Right cardiac atrium (tissue), 5 donors: ENCODE data around the gene MYCBPAP. TPM values are rescaled to one million over a fixed set of nuclear protein-coding genes. Genes with fewer than 3 reads are reported as not detected.

ENCODE experiments used
- ATAC-seq, 2 donors: fragments of 200-7000 bp; cut with Tn5 transposase; one replicate each; pipeline versions ENCODE4 v1.8.0 to v1.9.1; 2020; ENCODE audit warnings: moderate library complexity in 2 of 2, mild to moderate bottlenecking in 1 of 2
- DNase-seq, 3 donors: peaks; one replicate each; pipeline ENCODE4 v3.0.0-alpha.2; 2020
- H3K27ac ChIP-seq: one replicate; pipeline ENCODE4 v1.5.1; 2013; ENCODE audit warnings: mild to moderate bottlenecking, low read length, control low read depth, moderate library complexity
- H3K27me3 ChIP-seq: one replicate; pipeline ENCODE4 v1.6.1; 2013; ENCODE audit not compliant: control insufficient read depth, insufficient read depth
- H3K4me1 ChIP-seq: one replicate; pipeline ENCODE4 v1.6.1; 2013; ENCODE audit warnings: low read length; ENCODE audit not compliant: control insufficient read depth, insufficient read depth
- H3K4me3 ChIP-seq: one replicate; pipeline ENCODE4 v1.5.1; 2013; ENCODE audit warnings: low read length, control low read depth
- H3K9me3 ChIP-seq: one replicate; pipeline ENCODE4 v1.6.1; 2013; ENCODE audit warnings: low read length; ENCODE audit not compliant: control insufficient read depth
- WGBS: extraction: QIAGEN DNeasy Blood & Tissue Kit; methylation state at CpG from one replicate; pipeline ENCODE4 v1.1.7; 2013; 5-methylcytosine and 5-hydroxymethylcytosine counted together
- intact Hi-C, 4 donors: fragments of 100-400 bp; cut with DNase I; formaldehyde crosslinking; loops; one replicate each; pipeline versions ENCODE4 v1.11.0 to v1.14.0; 2022 to 2023
- polyA plus RNA-seq: library from polyadenylated mRNA; stranded (reverse); fragments of 200-250 nt; gene quantifications from one replicate; pipeline ENCODE4 v1.2.3, GENCODE V29; 2013
- total RNA-seq, 4 donors: library from RNA; stranded (reverse); fragmentation: NEBNext Ultra II Directional; extraction: Animal tissue kit (Norgen Biotek cat#: 25700); gene quantifications; one replicate each; pipeline ENCODE4 v1.2.1, GENCODE V29; 2021
- donor health status: healthy with polysubstance abuse.
- donor health status: DM: no; HTN: yes; CAD: no.
- donor health status: DM: no; HTN: no; CAD: no.
- donor health status: DM: no; HTN: yes; CAD: no; lungs with severe emphysema.
- donor health status: DM: yes; HTN: yes; CAD: no.

MYCBPAP gene
- total and polyA plus RNA-seq, 5 donors, result 0.57 to 1.9 (median 0.88) TPM

GRCh38 chr17:50558941-50559614, 50.8 kb downstream of the MYCBPAP start:
- 2% methylated on average over 55 of the region's 55 CpGs for WGBS
- no peak for ATAC-seq
- peaks cover 4% of the 10 kb centered on the region for H3K4me1 ChIP-seq
- no peak overlapping the region for H3K27ac ChIP-seq
- no peak overlapping the region for H3K4me3 ChIP-seq
- intact Hi-C loops, result loop anchor here in 1 of 4 donors (5.0 kb wide), 1 partner anchor 58 kb away; no protein-coding TSS in a partner anchor
- peak in 2 of 3 donors; percentile 30 to 70 for DNase-seq
- H3K27me3 ChIP-seq, result no peaks in the 10 kb centered on the region
- H3K9me3 ChIP-seq, result no peaks in the 10 kb centered on the region

- ATAC-seq (peak; percentile 29 to 57), DNase-seq (peak in 2 of 3 donors; percentile 78 to 86)
- H3K27ac ChIP-seq, result no peak overlapping the region
- WGBS, result 3% methylated on average over 27 of the region's 27 CpGs
- H3K4me1 ChIP-seq, result peaks cover 4% of the 10 kb centered on the region
- H3K9me3 ChIP-seq, result no peaks in the 10 kb centered on the region
- no peaks in the 10 kb centered on the region for H3K27me3 ChIP-seq
- H3K4me3 ChIP-seq, result peak overlapping the region; percentile 61
- intact Hi-C loops, result loop anchor here in 2 of 4 donors (5.0 kb wide), 2 partner anchors 38 to 58 kb away; no protein-coding TSS in a partner anchor
These were observed 51.5 kb downstream of the MYCBPAP start for GRCh38 chr17:50559674-50560184.

GRCh38 chr17:50560185-50560824, 52.1 kb downstream of the MYCBPAP start, which contains the start of gene CACNA1G:
TSS of gene CACNA1G (plus strand) at chr17:50560715. CDS start at chr17:50561460, 745 bp downstream.
- intact Hi-C loops, result loop anchor here in 1 of 4 donors (5.0 kb wide), 1 partner anchor 37 kb away; no protein-coding TSS in a partner anchor
- under 1% methylated on average over 56 of the region's 56 CpGs for WGBS
- Histone ChIP-seq H3K27ac (no peak within 1 kb of the TSS), H3K4me3 (peak within 1 kb of the TSS; percentile 61), H3K27me3 (no peaks in the 10 kb centered on the region), H3K9me3 (no peaks in the 10 kb centered on the region), H3K4me1 (peaks cover 4% of the 10 kb centered on the region)
- peak; percentile 92 to 97 (median 96) for DNase-seq
- peak; percentile 90 to 91 for ATAC-seq

- ATAC-seq, result no peak
- Histone ChIP-seq H3K9me3 (no peaks in the 10 kb centered on the region), H3K27me3 (no peaks in the 10 kb centered on the region), H3K27ac (no peak overlapping the region), H3K4me1 (peaks cover 4% of the 10 kb centered on the region), H3K4me3 (peak overlapping the region; percentile 61)
- intact Hi-C loops, result loop anchor here in 1 of 4 donors (5.0 kb wide), 1 partner anchor 36 kb away; no protein-coding TSS in a partner anchor
- DNase-seq, result peak in 2 of 3 donors; percentile 20 to 64
- WGBS, result 1% methylated on average over 83 of the region's 88 CpGs
These were observed 52.9 kb downstream of the MYCBPAP start for GRCh38 chr17:50560931-50561745.

GRCh38 chr17:50561746-50562141, 53.5 kb downstream of the MYCBPAP start:
- no peaks in the 10 kb centered on the region for H3K27me3 ChIP-seq
- ATAC-seq, result no peak
- H3K9me3 ChIP-seq, result no peaks in the 10 kb centered on the region
- H3K4me3 ChIP-seq, result peak overlapping the region; percentile 61
- WGBS, result 2% methylated on average over 27 of the region's 27 CpGs
- H3K4me1 ChIP-seq, result peaks cover 4% of the 10 kb centered on the region
- intact Hi-C loops, result loop anchor here in 1 of 4 donors (5.0 kb wide), 1 partner anchor 36 kb away; no protein-coding TSS in a partner anchor
- no peak overlapping the region for H3K27ac ChIP-seq
- no peak for DNase-seq

GRCh38 chr17:50562242-50563091, 54.2 kb downstream of the MYCBPAP start:
- H3K4me1 ChIP-seq, result peaks cover 4% of the 10 kb centered on the region
- H3K9me3 ChIP-seq, result no peaks in the 10 kb centered on the region
- DNase-seq, result no peak
- no peaks in the 10 kb centered on the region for H3K27me3 ChIP-seq
- WGBS, result 29% methylated on average over 22 of the region's 22 CpGs
- no peak for ATAC-seq
- no peak overlapping the region for H3K27ac ChIP-seq
- intact Hi-C loops, result loop anchor here in 1 of 4 donors (5.0 kb wide), 1 partner anchor 35 kb away; no protein-coding TSS in a partner anchor
- H3K4me3 ChIP-seq, result no peak overlapping the region

DNA sequence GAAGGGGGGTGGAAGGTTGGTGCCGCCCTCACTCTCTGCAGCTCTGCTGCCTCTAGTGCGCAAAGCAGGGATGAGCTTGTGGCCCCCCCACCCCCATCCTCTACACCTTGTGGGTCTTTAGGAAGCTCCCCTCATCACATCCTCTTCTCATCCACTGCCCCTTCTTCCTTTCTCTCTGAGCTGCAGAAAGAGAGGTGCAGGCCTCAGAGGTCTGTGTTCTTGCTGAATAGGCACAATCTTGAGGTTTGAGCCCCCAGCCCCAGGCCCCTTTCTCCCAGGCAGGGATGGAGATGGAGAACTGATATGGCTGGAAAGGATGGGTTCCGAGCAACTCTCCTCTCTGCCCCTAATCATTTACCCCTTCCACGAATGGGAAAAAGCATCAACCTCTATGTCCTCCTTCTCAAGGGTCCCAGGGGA, 54.9 kb downstream of the MYCBPAP start:
- 70% methylated on average over 4 of the region's 4 CpGs for WGBS
- Histone ChIP-seq H3K27me3 (no peaks in the 10 kb centered on the region), H3K4me1 (peaks cover 4% of the 10 kb centered on the region), H3K27ac (no peak overlapping the region), H3K4me3 (no peak overlapping the region), H3K9me3 (no peaks in the 10 kb centered on the region)
- intact Hi-C loops, result loop anchor here in 1 of 4 donors (5.0 kb wide), 1 partner anchor 34 kb away; no protein-coding TSS in a partner anchor
- DNase-seq (no peak), ATAC-seq (no peak)

DNA sequence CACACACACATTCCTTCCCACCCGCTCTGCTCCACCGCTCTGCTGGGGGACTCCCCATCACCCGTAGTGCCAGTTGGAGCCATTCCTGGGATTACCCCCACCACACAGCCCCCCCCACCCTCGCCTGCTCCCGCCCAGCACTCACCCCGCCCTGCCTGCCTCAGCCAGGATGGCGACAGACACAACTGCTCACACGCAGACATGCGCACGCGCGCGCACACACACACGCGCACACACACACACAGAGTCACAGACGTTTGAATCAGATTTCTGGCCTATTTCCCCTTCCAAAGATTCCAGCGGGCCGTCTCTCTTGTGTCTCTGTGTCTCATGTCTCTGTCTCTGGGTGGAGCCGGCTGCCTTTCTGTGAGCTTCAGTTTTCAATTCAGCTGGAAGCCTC, 56.7 kb downstream of the MYCBPAP start:
- 14% methylated on average over 19 of the region's 19 CpGs for WGBS
- intact Hi-C loops, result loop anchor here in 1 of 4 donors (5.0 kb wide), 1 partner anchor 32 kb away; no protein-coding TSS in a partner anchor
- no peaks in the 10 kb centered on the region for H3K9me3 ChIP-seq
- H3K27me3 ChIP-seq, result no peaks in the 10 kb centered on the region
- H3K27ac ChIP-seq, result peak overlapping the region; percentile 15
- peak; percentile 62 to 67 for ATAC-seq
- no peak overlapping the region for H3K4me3 ChIP-seq
- peaks cover 4% of the 10 kb centered on the region for H3K4me1 ChIP-seq
- DNase-seq, result peak; percentile 89 to 95 (median 93)

- Histone ChIP-seq H3K27me3 (no peaks in the 10 kb centered on the region), H3K9me3 (no peaks in the 10 kb centered on the region), H3K27ac (no peak overlapping the region), H3K4me3 (no peak overlapping the region), H3K4me1 (no peaks in the 10 kb centered on the region)
- intact Hi-C loops, result no loop called here
- ATAC-seq (peak in 1 of 2 donors; percentile 8), DNase-seq (peak in 2 of 3 donors; percentile 28 to 57)
- 28% methylated on average over 10 of the region's 10 CpGs for WGBS
These were observed 57.4 kb downstream of the MYCBPAP start for GRCh38 chr17:50565402-50566350.
